Gastrocnemius medialis (tissue), 4 donors: Measurements from ENCODE around the gene CCDC138.

Experiments used
- CTCF ChIP-seq, 5 experiments: fragments of 450-650 bp in 3 of 5; fragments of 200-600 bp in 2 of 5; sonication (generic) in 2 of 5; IDR thresholded peaks in 4 of 5; conservative IDR thresholded peaks in 1 of 5; 1 replicate in 4 of 5; 2 replicates in 1 of 5; pipeline ENCODE4 v1.5.1; 2016 to 2019; ENCODE audit warnings: antibody characterized with exemption in 5 of 5, mild to moderate bottlenecking in 3 of 5, moderate library complexity in 3 of 5
- POLR2A ChIP-seq, 2 donors: fragments of 450-650 bp; IDR thresholded peaks; one replicate each; pipeline ENCODE4 v1.6.1; 2017; ENCODE audit warnings: antibody characterized with exemption in 2 of 2, mild to moderate bottlenecking in 2 of 2, moderate library complexity in 2 of 2

- TF ChIP-seq CTCF (IDR thresholded peaks at IDR 0.05 in 4 of 5, conservative IDR thresholded peaks at IDR 0.05 in 1 of 5) (no peak), POLR2A (IDR thresholded peaks at IDR 0.05) (no peak)
These were observed 138.1 kb downstream of the CCDC138 start for GRCh38 chr2:108924580-108925251.
